ENCODE data around the gene SNAPC3. TPM values are rescaled to one million over a fixed set of nuclear protein-coding genes. Genes with fewer than 3 reads are reported as not detected.
"Not testable (repeated sequence)": the region's sequence is repeated elsewhere in the genome, so short reads cannot be mapped to it uniquely, and the experiment has no call there.

SNAPC3 gene
- total RNA-seq, 1 experiment from 2014 or later, result 32.3 TPM

DNA sequence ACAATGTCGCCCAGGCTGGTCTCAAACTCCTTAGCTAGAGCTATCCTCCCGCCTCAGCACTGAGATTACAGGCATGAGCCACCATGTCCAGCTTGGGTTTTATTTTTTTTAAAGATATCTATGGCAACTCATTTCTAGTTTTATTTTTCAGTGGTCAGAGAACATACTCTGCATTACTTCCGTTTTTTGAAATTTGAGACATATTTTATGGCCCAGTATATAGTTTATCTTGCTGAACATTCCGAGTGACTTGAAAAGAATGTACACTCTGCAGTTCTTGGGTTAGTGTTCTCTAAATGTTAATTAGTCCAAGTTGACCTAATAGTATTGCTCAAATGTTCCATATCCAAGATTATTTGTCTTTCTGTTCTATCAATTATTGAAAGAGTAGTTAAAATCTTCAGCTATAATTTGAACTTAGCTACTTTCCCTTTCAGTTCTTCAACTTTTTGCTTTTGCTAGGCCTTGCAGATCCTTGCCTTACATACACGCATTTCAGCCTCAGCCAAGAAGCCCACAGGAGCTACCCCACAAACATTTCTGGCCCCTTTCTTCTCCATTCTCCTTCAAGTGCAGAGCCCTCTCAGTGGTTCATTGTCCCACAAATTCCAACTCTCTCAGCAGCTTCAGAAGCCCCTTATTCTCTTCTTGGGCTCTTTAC lies 22.3 kb upstream of the SNAPC3 start:
- H3K4me3 ChIP-seq, result no peak overlapping the region
- no peak for DNase-seq (ENCODE audit: low read depth in 1 of 2, low spot score in 2 of 2)
- H3K27me3 ChIP-seq (replicated peaks), result no peaks in the 10 kb centered on the region
- H3K4me1 ChIP-seq (replicated peaks), result no peaks in the 10 kb centered on the region
- H3K9me3 ChIP-seq (replicated peaks), result no peaks in the 10 kb centered on the region
- no peaks in the 10 kb centered on the region for H3K36me3 ChIP-seq
- no peak overlapping the region for H3K27ac ChIP-seq

DNA sequence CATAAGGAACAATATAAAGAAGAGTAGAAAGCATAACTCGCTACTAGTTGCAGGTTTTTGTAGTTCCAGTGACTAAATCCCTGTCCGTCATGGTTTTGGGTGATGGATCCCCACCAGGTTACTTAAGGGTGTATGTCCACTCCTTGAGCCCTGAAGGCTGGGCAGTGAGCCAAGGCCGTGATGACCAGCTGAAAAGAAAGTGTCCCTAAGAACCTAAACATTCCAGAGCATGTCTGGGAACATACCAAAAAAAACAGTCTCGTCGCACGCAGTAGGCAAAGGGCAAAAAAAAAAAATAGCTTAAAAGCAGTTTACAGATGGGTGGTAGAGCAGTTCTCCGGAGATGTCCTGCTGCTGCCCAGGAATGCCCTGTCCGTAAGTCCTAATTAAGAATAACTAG lies 21.4 kb upstream of the SNAPC3 start:
- peak; percentile 25 to 44 for DNase-seq (ENCODE audit: low read depth in 1 of 2, low spot score in 2 of 2)
- no peak overlapping the region for H3K4me3 ChIP-seq
- H3K9me3 ChIP-seq (replicated peaks), result no peaks in the 10 kb centered on the region
- no peaks in the 10 kb centered on the region for H3K36me3 ChIP-seq
- H3K4me1 ChIP-seq (replicated peaks), result no peaks in the 10 kb centered on the region
- no peak overlapping the region for H3K27ac ChIP-seq
- H3K27me3 ChIP-seq (replicated peaks), result no peaks in the 10 kb centered on the region

- no peak overlapping the region for H3K4me3 ChIP-seq
- H3K4me1 ChIP-seq (replicated peaks), result no peaks in the 10 kb centered on the region
- DNase-seq (ENCODE audit: low read depth in 1 of 2, low spot score in 2 of 2), result no peak
- no peak overlapping the region for H3K27ac ChIP-seq
- no peaks in the 10 kb centered on the region for H3K27me3 ChIP-seq (replicated peaks)
- no peaks in the 10 kb centered on the region for H3K9me3 ChIP-seq (replicated peaks)
- H3K36me3 ChIP-seq, result no peaks in the 10 kb centered on the region
Measured at GRCh38 chr9:15403155-15403554, 19.5 kb upstream of the SNAPC3 start.

DNA sequence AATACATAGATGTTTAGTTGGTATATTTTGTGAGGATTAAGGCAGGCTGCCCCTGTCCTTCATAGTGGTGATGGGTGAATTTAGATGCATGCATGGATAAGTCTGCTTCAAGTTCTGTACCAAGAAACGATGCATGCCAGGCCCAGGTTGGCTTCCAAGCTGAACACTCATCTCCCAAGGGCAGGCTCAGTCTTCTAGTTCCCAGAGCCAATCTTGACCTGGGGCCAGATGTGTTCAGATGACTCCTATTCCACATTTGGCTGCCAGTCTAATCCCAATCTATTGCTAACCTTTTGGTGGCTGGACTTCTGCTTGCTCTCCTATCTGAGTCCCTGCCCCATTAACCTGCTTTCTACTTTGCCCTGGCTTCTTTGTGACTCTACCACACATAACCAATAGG lies 18.5 kb upstream of the SNAPC3 start:
- Histone ChIP-seq H3K4me1 (replicated peaks) (no peaks in the 10 kb centered on the region), H3K27me3 (replicated peaks) (no peaks in the 10 kb centered on the region), H3K27ac (no peak overlapping the region), H3K9me3 (replicated peaks) (no peaks in the 10 kb centered on the region), H3K36me3 (no peaks in the 10 kb centered on the region), H3K4me3 (no peak overlapping the region)
- DNase-seq (ENCODE audit: low read depth in 1 of 2, low spot score in 2 of 2), result no peak

- Histone ChIP-seq H3K36me3 (no peaks in the 10 kb centered on the region), H3K4me1 (replicated peaks) (no peaks in the 10 kb centered on the region), H3K27me3 (replicated peaks) (no peaks in the 10 kb centered on the region), H3K4me3 (no peak overlapping the region), H3K9me3 (replicated peaks) (no peaks in the 10 kb centered on the region), H3K27ac (no peak overlapping the region)
- DNase-seq (ENCODE audit: low read depth in 1 of 2, low spot score in 2 of 2), result peak in 1 of 2 experiments; percentile 4
Measured at GRCh38 chr9:15416880-15417279, 5.8 kb upstream of the SNAPC3 start.

DNA sequence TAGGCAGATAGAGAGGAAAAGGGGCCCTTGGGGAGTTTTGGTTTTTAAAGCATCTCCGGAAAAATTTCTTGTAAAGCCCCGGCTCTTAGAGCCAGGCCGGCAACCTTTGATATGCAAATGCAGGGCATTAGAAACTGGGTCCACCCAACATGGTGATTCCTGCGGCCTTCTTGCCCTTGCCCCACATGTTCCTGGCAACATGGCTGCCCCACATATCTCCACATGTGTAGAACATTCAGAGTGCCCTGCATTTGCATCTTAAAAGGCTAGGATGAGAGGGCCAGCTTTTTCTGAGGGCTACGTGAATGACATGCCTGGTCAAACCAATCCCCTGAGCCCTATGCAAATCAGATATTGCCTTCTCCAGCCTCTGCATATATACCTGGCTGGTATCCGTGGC lies 5.0 kb upstream of the SNAPC3 start:
- H3K36me3 ChIP-seq, result no peaks in the 10 kb centered on the region
- no peak overlapping the region for H3K4me3 ChIP-seq
- 0 out of 2 replicates have a peak, but pooled peaks cover 3% of the 10 kb centered on the region for H3K4me1 ChIP-seq (replicated peaks)
- DNase-seq (ENCODE audit: low read depth in 1 of 2, low spot score in 2 of 2), result no peak
- H3K27ac ChIP-seq, result no peak overlapping the region
- H3K27me3 ChIP-seq (replicated peaks), result no peaks in the 10 kb centered on the region
- no peaks in the 10 kb centered on the region for H3K9me3 ChIP-seq (replicated peaks)

- no peak for DNase-seq (ENCODE audit: low read depth in 1 of 2, low spot score in 2 of 2)
- Histone ChIP-seq H3K4me1 (replicated peaks) (0 out of 2 replicates have a peak, but pooled peaks cover 3% of the 10 kb centered on the region), H3K36me3 (peaks cover 4% of the 10 kb centered on the region), H3K27me3 (replicated peaks) (no peaks in the 10 kb centered on the region), H3K4me3 (no peak overlapping the region), H3K27ac (no peak overlapping the region), H3K9me3 (replicated peaks) (no peaks in the 10 kb centered on the region)
Measured at GRCh38 chr9:15420796-15421195, 1.9 kb upstream of the SNAPC3 start.

GRCh38 chr9:15421532-15421931 lies 1.1 kb upstream of the SNAPC3 start:
- Histone ChIP-seq H3K9me3 (replicated peaks) (no peaks in the 10 kb centered on the region), H3K27ac (no peak overlapping the region), H3K4me3 (no peak overlapping the region), H3K4me1 (replicated peaks) (0 out of 2 replicates have a peak, but pooled peaks cover 3% of the 10 kb centered on the region), H3K27me3 (replicated peaks) (no peaks in the 10 kb centered on the region), H3K36me3 (peaks cover 11% of the 10 kb centered on the region)
- DNase-seq (ENCODE audit: low read depth in 1 of 2, low spot score in 2 of 2), result no peak

DNA sequence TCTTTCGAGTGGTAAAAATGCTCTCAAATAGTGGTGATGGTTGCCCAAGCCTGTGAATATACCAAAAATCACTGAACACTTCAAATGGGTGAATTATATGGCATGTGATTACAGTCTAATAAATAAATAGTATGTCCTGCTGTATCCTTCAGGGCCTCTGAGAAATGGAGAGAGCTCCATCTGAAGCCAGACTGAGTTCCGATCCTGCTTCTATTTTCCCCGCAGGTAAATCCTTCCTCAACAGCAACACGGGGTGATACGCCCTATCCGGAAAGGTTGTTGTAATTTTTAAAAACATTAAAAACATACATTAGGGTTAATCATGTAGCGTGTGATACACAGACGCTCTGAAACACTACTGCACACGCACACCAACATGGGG lies 695 bp upstream of the SNAPC3 start:
- Histone ChIP-seq H3K4me3 (peak overlapping the region; percentile 69), H3K9me3 (replicated peaks) (no peaks in the 10 kb centered on the region), H3K27me3 (replicated peaks) (no peaks in the 10 kb centered on the region), H3K4me1 (replicated peaks) (0 out of 2 replicates have a peak, but pooled peaks cover 3% of the 10 kb centered on the region), H3K27ac (peak overlapping the region; percentile 76), H3K36me3 (peaks cover 12% of the 10 kb centered on the region)
- DNase-seq (ENCODE audit: low read depth in 1 of 2, low spot score in 2 of 2), result no peak

GRCh38 chr9:15423231-15423985 lies 732 bp downstream of the SNAPC3 start:
- peak overlapping the region; percentile 69 for H3K4me3 ChIP-seq
- no peak for DNase-seq (ENCODE audit: low read depth in 1 of 2, low spot score in 2 of 2)
- H3K4me1 ChIP-seq (replicated peaks), result 0 out of 2 replicates have a peak, but pooled peaks cover 3% of the 10 kb centered on the region
- no peaks in the 10 kb centered on the region for H3K27me3 ChIP-seq (replicated peaks)
- H3K9me3 ChIP-seq (replicated peaks), result no peaks in the 10 kb centered on the region
- H3K27ac ChIP-seq, result no peak overlapping the region
- peaks cover 12% of the 10 kb centered on the region for H3K36me3 ChIP-seq

DNA sequence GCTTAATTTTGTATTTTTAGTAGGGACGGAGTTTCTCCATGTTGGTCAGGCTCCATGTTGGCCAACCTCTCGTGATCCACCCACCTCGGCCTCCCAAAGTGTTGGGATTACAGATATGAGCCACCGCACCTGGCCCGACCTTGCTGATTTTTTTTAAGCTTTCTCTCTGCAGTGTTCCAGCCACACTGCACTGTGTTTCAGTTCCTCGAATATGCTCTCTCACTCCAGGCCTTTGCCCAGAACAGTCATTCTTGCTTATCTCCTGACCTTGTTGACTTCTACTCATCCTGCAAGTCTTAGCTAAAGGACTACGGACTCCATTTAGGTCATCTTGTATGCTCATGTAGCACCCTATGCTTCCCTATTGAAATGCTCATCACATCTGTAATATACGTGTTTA lies 3.3 kb downstream of the SNAPC3 start:
- Histone ChIP-seq H3K9me3 (replicated peaks) (no peaks in the 10 kb centered on the region), H3K4me3 (no peak overlapping the region), H3K36me3 (peaks cover 12% of the 10 kb centered on the region), H3K4me1 (replicated peaks) (0 out of 2 replicates have a peak, but pooled peaks cover 3% of the 10 kb centered on the region), H3K27me3 (replicated peaks) (no peaks in the 10 kb centered on the region), H3K27ac (no peak overlapping the region)
- no peak for DNase-seq (ENCODE audit: low read depth in 1 of 2, low spot score in 2 of 2)

DNA sequence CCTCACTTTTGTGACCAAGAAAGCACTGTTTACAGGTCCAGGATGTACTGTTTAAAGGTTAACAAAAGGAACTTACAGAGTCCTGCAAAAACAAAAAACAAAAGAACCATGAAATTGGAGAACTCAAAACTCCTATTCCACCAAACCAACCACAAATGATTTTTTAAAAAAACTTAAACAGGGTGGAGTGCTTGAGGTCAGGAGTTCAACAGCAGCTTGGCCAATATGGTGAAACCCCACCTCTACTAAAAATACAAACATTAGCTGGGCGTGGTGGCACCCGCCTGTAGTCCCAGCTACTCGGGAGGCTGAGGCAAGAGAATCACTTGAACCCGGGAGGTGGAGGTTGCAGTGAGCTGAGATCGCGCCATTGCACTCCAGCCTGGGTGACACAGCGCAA lies 5.0 kb downstream of the SNAPC3 start:
- not testable (repeated sequence) for H3K27ac ChIP-seq; H3K27me3 ChIP-seq (replicated peaks); DNase-seq (ENCODE audit: low read depth in 1 of 2, low spot score in 2 of 2); H3K4me1 ChIP-seq (replicated peaks); H3K4me3 ChIP-seq; H3K9me3 ChIP-seq (replicated peaks)
- H3K36me3 ChIP-seq, result peaks cover 12% of the 10 kb centered on the region

GRCh38 chr9:15430920-15431844 lies 8.5 kb downstream of the SNAPC3 start:
- peaks cover 16% of the 10 kb centered on the region for H3K36me3 ChIP-seq
- no peaks in the 10 kb centered on the region for H3K4me1 ChIP-seq (replicated peaks)
- DNase-seq (ENCODE audit: low read depth in 1 of 2, low spot score in 2 of 2), result no peak
- H3K27ac ChIP-seq, result no peak overlapping the region
- H3K4me3 ChIP-seq, result no peak overlapping the region
- H3K9me3 ChIP-seq (replicated peaks), result no peaks in the 10 kb centered on the region
- H3K27me3 ChIP-seq (replicated peaks), result no peaks in the 10 kb centered on the region
